ENCODE measurements around the gene ICA1.

DNA sequence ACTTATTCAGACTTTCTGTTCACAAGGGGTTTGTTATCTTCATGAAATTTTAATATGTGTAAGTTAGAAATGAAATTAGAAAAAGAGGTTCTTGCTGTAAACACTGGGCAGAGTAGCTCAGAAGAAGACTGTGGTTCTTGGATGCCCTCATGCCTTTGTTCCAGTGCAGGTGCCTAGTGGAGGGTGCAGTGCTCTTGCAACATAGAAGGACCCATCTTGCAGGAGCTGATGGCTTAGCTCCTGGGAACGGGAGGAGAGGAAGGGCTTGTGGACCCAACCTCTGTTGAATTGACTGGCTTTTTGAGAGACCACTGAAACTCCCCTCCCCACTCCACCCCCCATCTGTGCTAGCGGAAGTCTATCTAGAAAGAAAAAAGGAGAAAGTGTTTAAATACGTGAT, 176.5 kb downstream of the ICA1 start:
- TF ChIP-seq, protein P1, sequence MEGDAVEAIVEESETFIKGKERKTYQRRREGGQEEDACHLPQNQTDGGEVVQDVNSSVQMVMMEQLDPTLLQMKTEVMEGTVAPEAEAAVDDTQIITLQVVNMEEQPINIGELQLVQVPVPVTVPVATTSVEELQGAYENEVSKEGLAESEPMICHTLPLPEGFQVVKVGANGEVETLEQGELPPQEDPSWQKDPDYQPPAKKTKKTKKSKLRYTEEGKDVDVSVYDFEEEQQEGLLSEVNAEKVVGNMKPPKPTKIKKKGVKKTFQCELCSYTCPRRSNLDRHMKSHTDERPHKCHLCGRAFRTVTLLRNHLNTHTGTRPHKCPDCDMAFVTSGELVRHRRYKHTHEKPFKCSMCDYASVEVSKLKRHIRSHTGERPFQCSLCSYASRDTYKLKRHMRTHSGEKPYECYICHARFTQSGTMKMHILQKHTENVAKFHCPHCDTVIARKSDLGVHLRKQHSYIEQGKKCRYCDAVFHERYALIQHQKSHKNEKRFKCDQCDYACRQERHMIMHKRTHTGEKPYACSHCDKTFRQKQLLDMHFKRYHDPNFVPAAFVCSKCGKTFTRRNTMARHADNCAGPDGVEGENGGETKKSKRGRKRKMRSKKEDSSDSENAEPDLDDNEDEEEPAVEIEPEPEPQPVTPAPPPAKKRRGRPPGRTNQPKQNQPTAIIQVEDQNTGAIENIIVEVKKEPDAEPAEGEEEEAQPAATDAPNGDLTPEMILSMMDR (IDR thresholded peaks at IDR 0.05; ENCODE audit: low read depth, low read length, missing input control), result no peak
- TF ChIP-seq RAD21 (IDR thresholded peaks at IDR 0.05) (no peak), RXRA (IDR thresholded peaks at IDR 0.05) (no peak), TAF1 (conservative IDR thresholded peaks at IDR 0.05) (no peak), SP1 (IDR thresholded peaks at IDR 0.05) (no peak)
- TF ChIP-seq, protein P2, sequence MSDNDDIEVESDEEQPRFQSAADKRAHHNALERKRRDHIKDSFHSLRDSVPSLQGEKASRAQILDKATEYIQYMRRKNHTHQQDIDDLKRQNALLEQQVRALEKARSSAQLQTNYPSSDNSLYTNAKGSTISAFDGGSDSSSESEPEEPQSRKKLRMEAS (IDR thresholded peaks at IDR 0.05), result no peak
- TF ChIP-seq, protein P3, sequence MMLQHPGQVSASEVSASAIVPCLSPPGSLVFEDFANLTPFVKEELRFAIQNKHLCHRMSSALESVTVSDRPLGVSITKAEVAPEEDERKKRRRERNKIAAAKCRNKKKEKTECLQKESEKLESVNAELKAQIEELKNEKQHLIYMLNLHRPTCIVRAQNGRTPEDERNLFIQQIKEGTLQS (IDR thresholded peaks at IDR 0.05), result no peak
- TF ChIP-seq, protein P4, sequence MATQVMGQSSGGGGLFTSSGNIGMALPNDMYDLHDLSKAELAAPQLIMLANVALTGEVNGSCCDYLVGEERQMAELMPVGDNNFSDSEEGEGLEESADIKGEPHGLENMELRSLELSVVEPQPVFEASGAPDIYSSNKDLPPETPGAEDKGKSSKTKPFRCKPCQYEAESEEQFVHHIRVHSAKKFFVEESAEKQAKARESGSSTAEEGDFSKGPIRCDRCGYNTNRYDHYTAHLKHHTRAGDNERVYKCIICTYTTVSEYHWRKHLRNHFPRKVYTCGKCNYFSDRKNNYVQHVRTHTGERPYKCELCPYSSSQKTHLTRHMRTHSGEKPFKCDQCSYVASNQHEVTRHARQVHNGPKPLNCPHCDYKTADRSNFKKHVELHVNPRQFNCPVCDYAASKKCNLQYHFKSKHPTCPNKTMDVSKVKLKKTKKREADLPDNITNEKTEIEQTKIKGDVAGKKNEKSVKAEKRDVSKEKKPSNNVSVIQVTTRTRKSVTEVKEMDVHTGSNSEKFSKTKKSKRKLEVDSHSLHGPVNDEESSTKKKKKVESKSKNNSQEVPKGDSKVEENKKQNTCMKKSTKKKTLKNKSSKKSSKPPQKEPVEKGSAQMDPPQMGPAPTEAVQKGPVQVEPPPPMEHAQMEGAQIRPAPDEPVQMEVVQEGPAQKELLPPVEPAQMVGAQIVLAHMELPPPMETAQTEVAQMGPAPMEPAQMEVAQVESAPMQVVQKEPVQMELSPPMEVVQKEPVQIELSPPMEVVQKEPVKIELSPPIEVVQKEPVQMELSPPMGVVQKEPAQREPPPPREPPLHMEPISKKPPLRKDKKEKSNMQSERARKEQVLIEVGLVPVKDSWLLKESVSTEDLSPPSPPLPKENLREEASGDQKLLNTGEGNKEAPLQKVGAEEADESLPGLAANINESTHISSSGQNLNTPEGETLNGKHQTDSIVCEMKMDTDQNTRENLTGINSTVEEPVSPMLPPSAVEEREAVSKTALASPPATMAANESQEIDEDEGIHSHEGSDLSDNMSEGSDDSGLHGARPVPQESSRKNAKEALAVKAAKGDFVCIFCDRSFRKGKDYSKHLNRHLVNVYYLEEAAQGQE (IDR thresholded peaks at IDR 0.05), result no peak
